Thyroid gland (tissue), 4 donors: Measurements from ENCODE around the gene LUM.

ENCODE experiments used
- CTCF ChIP-seq, 6 experiments: fragments of 200-600 bp in 3 of 6; fragments of 450-650 bp in 3 of 6; sonication (generic) in 3 of 6; IDR thresholded peaks; one replicate each; pipeline ENCODE4 v1.5.1; 2016 to 2019; ENCODE audit warnings: antibody characterized with exemption in 6 of 6, mild to moderate bottlenecking in 2 of 6, inconsistent platforms in 1 of 6, moderate library complexity in 1 of 6
- POLR2A ChIP-seq, 2 donors: fragments of 450-650 bp; IDR thresholded peaks; one replicate each; pipeline ENCODE4 v1.6.1; 2017; ENCODE audit warnings: antibody characterized with exemption in 2 of 2, mild to moderate bottlenecking in 2 of 2, moderate library complexity in 1 of 2

GRCh38 chr12:91103624-91104023 lies 7.7 kb downstream of the LUM start:
- no peak for TF ChIP-seq CTCF (IDR thresholded peaks at IDR 0.05)
- TF ChIP-seq POLR2A (IDR thresholded peaks at IDR 0.05), result no peak
